ENCODE results near the gene PON2. TPM values are rescaled to one million over a fixed set of nuclear protein-coding genes. Genes with fewer than 3 reads are reported as not detected.

PON2 gene
- polyA plus RNA-seq, 1 of the 3 experiments (the other 2 are of a cell fraction), result 125 TPM

GRCh38 chr7:95405208-95405607 is 29.6 kb downstream of the PON2 start:
- Histone ChIP-seq H3K4me1 (ENCODE audit: control insufficient read depth in 1 of 2, insufficient read depth in 2 of 2, low read depth in 1 of 2, low read length in 1 of 2) (no peaks in the 10 kb centered on the region), H3K27me3 (ENCODE audit: insufficient read depth) (no peaks in the 10 kb centered on the region), H3K27ac (ENCODE audit: low read depth in 2 of 2, low read length in 1 of 2) (no peak overlapping the region), H3K79me2 (ENCODE audit: insufficient read depth) (no peaks in the 10 kb centered on the region), H3K9ac (no peak overlapping the region), H3F3A (replicated peaks; ENCODE audit: insufficient read depth) (no peaks in the 10 kb centered on the region), H3K36me3 (replicated peaks in 1 of 2; ENCODE audit: control insufficient read depth in 1 of 2, insufficient read depth in 2 of 2, low read length in 1 of 2) (peaks cover 52 to 59% of the 10 kb centered on the region in 2 experiments), H3K4me3 (ENCODE audit: low read depth in 2 of 2, low read length in 1 of 2) (no peak overlapping the region), H3K9me2 (no peaks in the 10 kb centered on the region), H3K4me2 (no peak overlapping the region), H3K9me3 (no peaks in the 10 kb centered on the region), H4K20me1 (ENCODE audit: insufficient read depth) (no peaks in the 10 kb centered on the region), H2AFZ (ENCODE audit: low read depth) (no peak overlapping the region)
- no peak for TF ChIP-seq GABPA (IDR thresholded peaks at IDR 0.05; ENCODE audit: low read depth)
- no peak for TF ChIP-seq TEAD4 (IDR thresholded peaks at IDR 0.05; ENCODE audit: borderline replicate concordance, insufficient read depth)
- TF ChIP-seq YY1 (IDR thresholded peaks at IDR 0.05; ENCODE audit: low read depth), result no peak
- no peak for TF ChIP-seq POLR2AphosphoS5 (IDR thresholded peaks at IDR 0.05; ENCODE audit: low read depth, low read length)
- no peak for TF ChIP-seq NFIC (IDR thresholded peaks at IDR 0.05; ENCODE audit: borderline replicate concordance)
- no peak for TF ChIP-seq GATA2 (CRISPR knock-in tag; IDR thresholded peaks at IDR 0.05)
- TF ChIP-seq EP300 (IDR thresholded peaks at IDR 0.05; ENCODE audit: borderline replicate concordance in 1 of 2, low read depth in 1 of 2, low read length in 1 of 2), result no peak
- no peak for TF ChIP-seq FOSL2 (IDR thresholded peaks at IDR 0.05; ENCODE audit: borderline replicate concordance, low read depth)
- TF ChIP-seq USF1 (IDR thresholded peaks at IDR 0.05; ENCODE audit: borderline replicate concordance, low read depth), result no peak
- 100% methylated on average over 3 of the region's 3 CpGs for WGBS (ENCODE audit: low lambda C conversion rate)
- DNase-seq, result no peak
- CTCF ChIA-PET, result interaction anchor here (0.7 kb wide), 1 partner anchor 1774 kb away, joined by 3 read pairs; no protein-coding TSS in a partner anchor
- POLR2A ChIA-PET, result no interaction called here

- Histone ChIP-seq H3K9me2 (no peaks in the 10 kb centered on the region), H3K4me1 (ENCODE audit: control insufficient read depth in 1 of 2, insufficient read depth in 2 of 2, low read depth in 1 of 2, low read length in 1 of 2) (no peaks in the 10 kb centered on the region), H3K9ac (no peak overlapping the region), H3K9me3 (no peaks in the 10 kb centered on the region), H3K27me3 (ENCODE audit: insufficient read depth) (no peaks in the 10 kb centered on the region), H2AFZ (ENCODE audit: low read depth) (no peak overlapping the region), H3K27ac (ENCODE audit: low read depth in 2 of 2, low read length in 1 of 2) (no peak overlapping the region), H3K4me2 (no peak overlapping the region), H3K4me3 (ENCODE audit: low read depth in 2 of 2, low read length in 1 of 2) (no peak overlapping the region), H4K20me1 (ENCODE audit: insufficient read depth) (no peaks in the 10 kb centered on the region), H3K79me2 (ENCODE audit: insufficient read depth) (no peaks in the 10 kb centered on the region), H3K36me3 (replicated peaks in 1 of 2; ENCODE audit: control insufficient read depth in 1 of 2, insufficient read depth in 2 of 2, low read length in 1 of 2) (peaks cover 45 to 53% of the 10 kb centered on the region in 2 experiments), H3F3A (replicated peaks; ENCODE audit: insufficient read depth) (no peaks in the 10 kb centered on the region)
- 87% methylated on average over 4 of the region's 4 CpGs for WGBS (ENCODE audit: low lambda C conversion rate)
- POLR2A ChIA-PET, result no interaction called here
- CTCF ChIA-PET, result no interaction called here
- TF ChIP-seq CHD2 (IDR thresholded peaks at IDR 0.05; ENCODE audit: low read length, partially characterized antibody) (no peak), REST (IDR thresholded peaks at IDR 0.05; ENCODE audit: low read depth, low read length) (no peak), NRF1 (IDR thresholded peaks at IDR 0.05; ENCODE audit: low read depth, low read length) (no peak), TAF1 (IDR thresholded peaks at IDR 0.05; ENCODE audit: borderline replicate concordance, low read depth, low read length) (no peak), POLR2AphosphoS5 (IDR thresholded peaks at IDR 0.05; ENCODE audit: low read depth, low read length) (no peak), EP300 (IDR thresholded peaks at IDR 0.05; ENCODE audit: borderline replicate concordance in 1 of 2, low read depth in 1 of 2, low read length in 1 of 2) (no peak)
- no peak for DNase-seq
These were observed 30.4 kb downstream of the PON2 start for GRCh38 chr7:95404316-95404865.
